Skeletal muscle cell (primary cell): Measurements from ENCODE around the gene PLD1.

Experiments used
- DNase-seq: peaks from one replicate; pipeline ENCODE4 v3.0.0-alpha.2; 2010; ENCODE audit warnings: low read depth
- H3K4me3 ChIP-seq: 2 replicates; pipeline ENCODE4 v1.5.1; 2011; ENCODE audit warnings: low read depth, mild to moderate bottlenecking, control low read depth, low read length, moderate library complexity

The PLD1 gene

GRCh38 chr3:171804618-171805389, 5.5 kb downstream of the PLD1 start:
- no peak for DNase-seq

GRCh38 chr3:171803044-171803443, 7.2 kb downstream of the PLD1 start:
- DNase-seq = no peak
- no peak overlapping the region for H3K4me3 ChIP-seq

More at GRCh38 chr3:171804618-171805389, 5.5 kb downstream of the PLD1 start:
- H3K4me3 ChIP-seq = no peak overlapping the region

- DNase-seq = no peak
- H3K4me3 ChIP-seq = no peak overlapping the region
Observed at GRCh38 chr3:171802590-171802956, 7.7 kb downstream of the PLD1 start.

GRCh38 chr3:171801738-171802589, 8.3 kb downstream of the PLD1 start:
- no peak overlapping the region for H3K4me3 ChIP-seq
- DNase-seq = peak; percentile 93

GRCh38 chr3:171799501-171799900, 10.8 kb downstream of the PLD1 start:
- DNase-seq = no peak

GRCh38 chr3:171797873-171798272, 12.4 kb downstream of the PLD1 start:
- no peak overlapping the region for H3K4me3 ChIP-seq
- DNase-seq = no peak

More at GRCh38 chr3:171799501-171799900, 10.8 kb downstream of the PLD1 start:
- H3K4me3 ChIP-seq = no peak overlapping the region

GRCh38 chr3:171797265-171797679, 13.0 kb downstream of the PLD1 start:
- DNase-seq = no peak
- H3K4me3 ChIP-seq = no peak overlapping the region

GRCh38 chr3:171796625-171797264, 13.5 kb downstream of the PLD1 start:
- DNase-seq = no peak
- no peak overlapping the region for H3K4me3 ChIP-seq

GRCh38 chr3:171792531-171792930, 17.8 kb downstream of the PLD1 start:
- no peak for DNase-seq
- no peak overlapping the region for H3K4me3 ChIP-seq

GRCh38 chr3:171791692-171792076, 18.6 kb downstream of the PLD1 start:
- no peak for DNase-seq
- no peak overlapping the region for H3K4me3 ChIP-seq

GRCh38 chr3:171790898-171791691, 19.2 kb downstream of the PLD1 start:
- no peak overlapping the region for H3K4me3 ChIP-seq
- no peak for DNase-seq

GRCh38 chr3:171790574-171790897, 19.7 kb downstream of the PLD1 start:
- no peak overlapping the region for H3K4me3 ChIP-seq
- no peak for DNase-seq

GRCh38 chr3:171789759-171790505, 20.4 kb downstream of the PLD1 start:
- no peak overlapping the region for H3K4me3 ChIP-seq
- DNase-seq = no peak

GRCh38 chr3:171788546-171789351, 21.5 kb downstream of the PLD1 start:
- DNase-seq = peak; percentile 94
- H3K4me3 ChIP-seq = no peak overlapping the region

- DNase-seq = no peak
- H3K4me3 ChIP-seq = no peak overlapping the region
Observed at GRCh38 chr3:171786997-171787396, 23.3 kb downstream of the PLD1 start.

GRCh38 chr3:171784937-171785336, 25.3 kb downstream of the PLD1 start:
- no peak overlapping the region for H3K4me3 ChIP-seq
- no peak for DNase-seq

- H3K4me3 ChIP-seq = no peak overlapping the region
- DNase-seq = no peak
Observed at GRCh38 chr3:171784387-171784786, 25.9 kb downstream of the PLD1 start.

- no peak overlapping the region for H3K4me3 ChIP-seq
- DNase-seq = no peak
Observed at GRCh38 chr3:171783626-171784025, 26.7 kb downstream of the PLD1 start.
